ENCODE measurements around the gene ERN2.
"Not testable (repeated sequence)": the region's sequence is repeated elsewhere in the genome, so short reads cannot be mapped to it uniquely, and the experiment has no call there.

Gene ERN2

DNA sequence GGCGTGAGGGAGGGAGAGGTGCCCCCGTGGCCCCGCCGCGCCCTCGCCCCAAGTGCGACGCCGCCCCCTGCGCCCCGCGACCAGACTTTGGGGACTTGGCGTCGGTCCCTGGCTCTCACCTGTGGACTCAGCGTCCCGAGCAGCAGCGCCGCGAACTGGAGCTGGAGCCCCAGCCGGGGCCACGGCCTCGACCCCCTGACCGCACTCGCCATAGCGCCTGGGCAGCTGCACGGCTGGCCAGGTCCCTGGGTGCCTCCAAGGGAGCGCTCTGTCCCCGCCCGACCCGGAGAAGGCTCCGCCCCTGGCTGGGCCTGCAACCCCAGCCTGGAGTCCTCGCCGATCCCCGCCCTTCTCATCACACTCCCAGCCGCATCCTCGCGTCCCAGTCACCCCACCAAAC lies at the start of gene ERN2:
Gene ERN2 (minus strand): TSS at position 247 of the 400 bp plus-strand sequence. CDS start 35 bp downstream, at position 212.
- no peak for DNase-seq (ENCODE audit: extremely low read depth in 1 of 2, low read depth in 1 of 2)

DNA sequence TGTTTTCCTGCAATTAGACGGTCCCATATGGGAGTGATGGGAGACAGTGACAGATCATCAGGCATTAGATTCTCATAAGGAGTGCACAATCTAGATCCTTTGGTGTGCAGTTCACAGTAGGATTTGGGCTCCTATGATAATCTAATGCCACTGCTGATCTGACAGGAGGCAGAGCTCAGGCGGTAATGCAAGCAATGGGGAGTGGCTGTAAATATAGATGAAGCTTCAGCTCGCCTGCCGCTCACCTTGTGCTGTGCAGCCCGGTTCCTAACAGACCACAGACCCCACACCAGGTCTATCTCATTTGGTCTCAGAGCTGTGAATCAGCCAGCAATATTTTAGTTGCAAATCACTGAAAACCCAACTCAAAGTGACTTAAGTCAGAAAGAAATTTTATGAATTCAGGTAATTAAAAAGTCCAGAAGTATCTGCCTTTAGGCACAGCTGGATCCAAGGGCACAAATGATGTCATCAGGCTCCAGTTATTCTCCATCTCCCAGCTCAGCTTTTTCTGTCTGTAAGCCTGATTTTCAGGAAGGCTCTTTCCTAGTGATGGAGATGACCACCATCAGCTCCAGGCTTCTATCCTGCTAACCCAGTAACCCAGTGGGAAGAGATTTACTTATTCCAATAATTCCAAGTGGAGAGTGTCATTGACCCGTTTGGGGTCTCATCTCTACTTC lies 45.1 kb upstream of the ERN2 start:
- DNase-seq (ENCODE audit: extremely low read depth in 1 of 2, low read depth in 1 of 2): no peak

DNA sequence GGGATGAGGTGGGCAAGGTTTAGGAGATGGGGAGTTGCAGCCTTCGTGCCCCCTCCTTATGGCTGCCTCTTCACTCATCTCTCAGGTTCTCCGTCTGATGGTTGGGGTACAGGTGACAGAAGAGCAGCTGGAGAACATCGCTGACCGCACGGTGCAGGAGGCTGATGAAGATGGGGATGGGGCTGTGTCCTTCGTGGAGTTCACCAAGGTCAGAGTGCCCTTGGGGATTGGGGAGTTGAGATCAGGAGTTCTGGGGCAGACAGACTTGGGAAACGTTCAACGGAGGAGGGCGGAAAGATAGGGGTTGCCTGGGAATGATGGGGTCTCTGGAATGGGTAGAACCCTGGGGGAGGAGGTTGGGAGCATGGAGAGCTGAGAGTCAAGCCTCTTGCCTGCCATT lies 44.1 kb upstream of the ERN2 start:
- DNase-seq (ENCODE audit: extremely low read depth in 1 of 2, low read depth in 1 of 2): no peak

DNA sequence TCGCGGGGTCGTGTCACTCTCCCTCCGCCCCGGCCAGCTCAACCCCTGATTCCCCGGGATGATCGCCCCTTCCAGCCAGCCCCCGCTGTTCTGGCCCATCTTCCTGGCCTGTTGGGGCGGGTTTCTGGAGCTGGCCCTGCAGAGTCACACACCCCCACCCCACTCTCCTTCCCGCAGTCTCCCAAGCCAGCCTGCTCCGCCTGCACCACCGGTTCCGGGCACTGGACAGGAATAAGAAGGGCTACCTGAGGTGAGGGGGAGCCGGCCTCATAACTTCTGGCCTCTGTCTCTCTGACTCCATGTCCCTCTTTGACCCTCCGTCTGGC lies 42.4 kb upstream of the ERN2 start:
- no peak for DNase-seq (ENCODE audit: extremely low read depth in 1 of 2, low read depth in 1 of 2)

DNA sequence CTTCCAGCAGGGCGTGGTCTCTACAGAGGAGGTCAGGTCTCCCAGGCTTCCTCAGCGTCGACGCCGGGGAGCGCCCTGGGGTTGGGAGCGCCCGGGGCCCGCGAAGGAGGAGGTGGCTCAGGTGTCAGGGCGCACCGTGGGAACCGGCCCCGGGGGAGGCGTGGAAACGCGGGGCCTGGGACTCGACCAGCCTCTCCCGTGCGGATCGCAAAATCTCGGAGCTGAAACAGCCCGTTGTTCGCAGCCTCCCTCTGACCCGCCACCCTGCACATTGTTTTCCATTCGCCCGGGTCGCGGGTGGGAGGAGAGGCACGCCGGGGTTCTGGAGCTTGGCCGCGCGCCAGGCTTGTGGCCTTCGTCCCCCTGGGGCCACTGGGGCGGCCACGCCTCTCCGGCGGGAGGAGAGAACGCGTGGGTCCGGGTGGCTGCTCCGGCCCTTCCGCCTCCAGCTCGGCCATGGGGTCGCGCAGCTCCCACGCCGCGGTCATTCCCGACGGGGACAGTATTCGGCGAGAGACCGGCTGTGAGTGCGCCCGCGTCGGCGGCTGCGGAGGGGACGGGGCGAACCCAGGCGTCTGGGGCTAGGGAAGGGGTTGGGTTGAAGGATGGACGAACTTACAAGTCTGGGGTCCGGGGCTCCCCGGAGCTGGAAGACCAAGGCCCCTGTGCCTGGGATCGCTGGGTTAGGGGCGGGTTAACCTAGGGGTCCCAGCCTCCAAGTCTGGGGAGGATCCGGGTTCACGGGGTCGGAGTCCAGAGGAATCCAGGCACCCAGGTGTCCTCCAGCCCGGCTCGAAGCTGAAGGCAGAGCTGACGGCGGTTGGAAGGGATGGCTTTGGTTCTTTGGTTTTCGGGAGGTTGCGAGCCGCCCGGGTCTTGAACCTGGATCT lies 41.8 kb upstream of the ERN2 start, which contains the start of gene CHP2:
Gene CHP2 (plus strand): TSS at position 433 of the 890 bp plus-strand sequence. CDS start 24 bp downstream, at position 457.
- DNase-seq (ENCODE audit: extremely low read depth in 1 of 2, low read depth in 1 of 2): no peak

DNA sequence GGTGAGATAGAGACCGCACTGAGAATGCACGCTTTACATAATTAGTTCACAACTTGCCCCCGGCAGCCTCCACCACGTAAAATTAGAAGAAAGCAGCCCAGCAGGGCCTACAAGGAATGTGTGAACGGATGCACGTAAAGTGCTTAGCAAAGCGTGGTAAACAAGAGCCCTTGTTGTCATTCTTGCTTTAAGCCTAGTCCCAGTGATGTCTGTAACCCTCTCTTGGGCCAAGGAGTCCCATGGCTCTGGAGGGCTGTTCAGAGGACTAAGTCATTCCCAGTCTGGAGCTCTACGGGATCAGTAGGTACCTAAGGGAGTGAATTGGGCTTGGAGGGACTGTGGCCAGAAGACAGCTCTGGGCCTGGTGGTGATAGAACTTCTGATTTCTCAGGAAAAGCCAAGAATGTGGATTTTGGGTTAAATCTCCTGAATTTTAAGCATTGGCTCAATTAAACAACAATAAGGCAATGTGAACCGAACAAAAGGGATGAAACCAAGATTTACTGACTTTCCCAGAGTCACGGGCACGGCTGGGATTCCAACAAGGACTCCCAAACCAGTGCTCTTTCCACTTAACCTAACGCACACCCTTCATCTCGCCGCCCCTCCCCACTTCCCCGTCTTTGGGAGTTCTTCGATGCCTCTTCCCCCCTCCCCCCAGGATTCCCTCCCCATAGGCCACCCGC lies 41.0 kb upstream of the ERN2 start:
- no peak for DNase-seq (ENCODE audit: extremely low read depth in 1 of 2, low read depth in 1 of 2)

DNA sequence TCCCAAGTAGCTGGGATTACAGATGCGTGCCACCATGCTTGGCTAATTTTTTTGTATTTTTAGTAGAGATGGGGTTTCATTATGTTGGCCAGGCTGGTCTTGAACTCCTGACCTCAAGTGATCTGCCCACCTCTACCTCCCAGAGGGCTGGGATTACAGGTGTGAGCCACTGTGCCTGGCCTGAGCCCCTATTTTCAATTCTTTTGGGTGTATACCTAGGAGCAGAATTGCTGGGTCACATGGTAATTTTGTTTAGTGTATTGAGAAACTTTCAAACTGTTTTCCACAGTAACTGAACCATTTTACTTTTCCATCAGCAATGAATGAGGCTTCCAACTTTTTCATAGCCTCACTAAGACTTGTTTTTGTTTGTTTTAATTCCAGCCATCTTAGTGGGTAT lies 38.0 kb upstream of the ERN2 start:
- not testable (repeated sequence) for DNase-seq (ENCODE audit: extremely low read depth in 1 of 2, low read depth in 1 of 2)

DNA sequence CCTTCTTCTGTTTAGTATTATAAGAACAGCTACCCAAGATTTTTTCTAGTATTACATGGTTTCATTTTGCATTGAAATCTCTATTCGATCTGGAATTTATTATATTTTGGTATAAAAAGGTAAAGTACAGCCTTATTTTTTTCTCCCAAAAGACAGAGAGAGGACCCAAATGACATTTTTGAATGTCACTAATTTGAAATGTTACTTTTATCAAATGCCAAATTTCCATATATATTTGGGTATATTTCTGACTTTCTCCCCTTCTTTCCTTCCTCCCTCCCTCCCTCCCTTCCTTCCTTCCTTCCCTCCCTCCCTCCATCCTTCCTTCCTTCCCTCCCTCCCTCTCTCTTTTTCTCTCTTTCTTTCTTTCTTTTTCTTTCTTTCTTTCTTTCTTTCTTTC lies 35.6 kb upstream of the ERN2 start:
- no peak for DNase-seq (ENCODE audit: extremely low read depth in 1 of 2, low read depth in 1 of 2)

DNA sequence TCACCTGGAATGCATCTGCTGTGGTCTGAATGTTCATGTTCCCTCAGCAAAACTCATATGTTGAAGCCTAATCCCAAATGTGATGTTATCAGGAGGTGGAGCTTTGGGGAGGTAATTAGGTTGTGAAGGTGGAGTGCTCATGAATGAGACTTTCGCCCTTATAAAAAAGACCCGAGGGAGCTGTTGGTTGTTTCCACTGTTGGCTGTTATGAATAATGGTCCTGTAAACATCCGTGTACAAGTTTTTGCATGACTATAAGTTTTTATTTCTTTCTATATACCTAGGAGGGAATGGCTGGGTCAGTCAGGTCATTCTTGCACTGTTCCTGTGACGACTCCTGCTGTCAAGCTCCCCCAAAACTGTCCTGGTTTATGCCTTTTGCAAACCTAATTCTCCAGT lies 32.2 kb upstream of the ERN2 start:
- no peak for DNase-seq (ENCODE audit: extremely low read depth in 1 of 2, low read depth in 1 of 2)

DNA sequence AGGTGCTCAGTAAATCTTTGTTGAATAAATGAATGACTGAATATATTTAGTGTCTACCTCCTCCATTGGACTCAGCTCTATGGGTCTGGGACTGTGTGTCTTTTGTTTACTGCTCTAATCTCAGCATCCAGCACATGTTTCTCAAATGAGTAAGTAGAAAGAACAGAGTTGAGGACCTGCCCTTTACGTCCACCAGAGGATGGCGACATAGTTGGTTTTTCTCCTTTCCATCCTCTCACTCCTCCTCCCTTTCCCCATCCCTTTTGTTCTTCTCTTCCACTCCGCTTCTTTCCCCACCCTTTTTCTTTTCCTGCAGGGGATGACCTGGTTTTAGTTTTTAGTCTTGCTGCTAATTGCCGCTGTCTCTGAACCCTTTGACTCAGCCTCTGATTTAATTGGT lies 29.7 kb upstream of the ERN2 start:
- DNase-seq (ENCODE audit: extremely low read depth in 1 of 2, low read depth in 1 of 2): no peak

DNA sequence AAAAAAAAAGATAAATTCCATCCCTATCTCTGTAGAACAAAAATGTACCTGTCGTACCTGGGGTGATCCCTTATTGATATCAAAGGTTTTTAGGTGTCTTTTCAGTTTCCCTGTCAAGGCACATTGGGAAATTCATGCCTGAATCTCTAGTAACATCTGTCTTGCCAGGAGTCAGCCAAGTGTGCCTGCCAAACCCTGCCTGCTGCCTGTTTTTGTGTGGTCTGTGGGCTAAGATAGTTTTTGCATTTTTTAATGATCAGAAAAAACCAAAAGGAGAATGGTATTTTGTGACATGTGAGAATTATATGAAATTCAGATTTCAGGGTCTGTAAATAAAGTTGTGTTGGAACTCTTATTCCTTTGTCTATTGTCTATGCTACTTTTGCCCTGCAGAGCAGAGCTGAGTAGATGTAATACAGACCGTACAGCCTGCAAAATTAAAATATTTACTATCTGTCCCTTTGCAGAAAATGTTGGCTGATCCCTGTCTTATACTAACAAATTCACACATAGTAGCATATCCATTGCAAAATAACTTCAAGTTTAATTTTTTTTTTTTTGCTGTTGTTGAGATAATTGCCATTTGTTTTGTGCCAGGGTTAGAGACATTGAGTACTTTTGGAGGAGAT lies 28.8 kb upstream of the ERN2 start:
- DNase-seq (ENCODE audit: extremely low read depth in 1 of 2, low read depth in 1 of 2): no peak

DNA sequence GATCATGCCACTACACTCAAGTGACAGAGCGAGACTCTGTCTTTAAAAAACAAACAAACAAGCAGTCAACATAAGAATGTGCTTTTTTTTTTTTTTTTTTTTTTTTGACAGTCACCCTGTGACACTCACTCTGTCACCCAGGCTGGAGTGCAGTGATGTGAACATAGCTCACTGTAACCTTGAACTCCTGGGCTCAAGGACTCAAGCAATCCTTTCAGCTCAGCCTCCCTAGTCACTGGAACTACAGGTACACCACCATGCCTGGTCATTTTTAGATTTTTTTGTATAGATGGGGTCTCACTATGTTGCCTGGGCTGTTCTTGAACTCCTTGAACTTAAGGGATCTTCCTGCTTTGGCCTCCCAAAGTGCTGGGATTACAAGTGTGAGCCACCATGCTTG lies 26.5 kb upstream of the ERN2 start:
- DNase-seq (ENCODE audit: extremely low read depth in 1 of 2, low read depth in 1 of 2): no peak

DNA sequence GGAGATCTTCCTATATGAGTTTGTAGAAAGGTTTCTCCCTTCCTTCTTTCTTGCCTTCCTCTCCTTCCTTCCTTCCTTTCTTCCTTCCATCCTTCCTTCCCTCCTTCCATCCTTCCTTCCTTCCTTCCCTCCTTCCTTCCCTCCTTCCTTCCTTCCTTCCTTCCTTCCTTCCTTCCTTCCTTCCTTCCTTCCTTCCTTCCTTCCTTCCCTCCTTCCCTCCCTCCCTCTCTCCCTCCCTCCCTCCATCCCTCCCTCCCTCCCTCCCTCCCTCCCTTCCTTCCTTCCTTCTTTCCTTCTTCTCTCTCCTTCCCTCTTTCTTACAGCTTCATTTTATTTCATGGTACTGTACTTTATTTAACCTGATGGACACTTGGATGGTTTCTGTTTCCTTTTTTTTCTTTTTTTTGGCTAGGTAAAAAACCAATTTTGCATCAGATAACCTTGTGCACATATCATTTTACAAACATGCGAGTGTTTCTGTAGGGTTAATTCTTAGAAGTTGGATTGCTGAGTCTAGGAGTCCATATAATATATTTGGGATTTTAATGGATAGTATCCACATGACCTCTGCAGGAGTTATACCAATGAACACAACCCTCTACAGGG lies 24.5 kb upstream of the ERN2 start:
- not testable (repeated sequence) for DNase-seq (ENCODE audit: extremely low read depth in 1 of 2, low read depth in 1 of 2)

DNA sequence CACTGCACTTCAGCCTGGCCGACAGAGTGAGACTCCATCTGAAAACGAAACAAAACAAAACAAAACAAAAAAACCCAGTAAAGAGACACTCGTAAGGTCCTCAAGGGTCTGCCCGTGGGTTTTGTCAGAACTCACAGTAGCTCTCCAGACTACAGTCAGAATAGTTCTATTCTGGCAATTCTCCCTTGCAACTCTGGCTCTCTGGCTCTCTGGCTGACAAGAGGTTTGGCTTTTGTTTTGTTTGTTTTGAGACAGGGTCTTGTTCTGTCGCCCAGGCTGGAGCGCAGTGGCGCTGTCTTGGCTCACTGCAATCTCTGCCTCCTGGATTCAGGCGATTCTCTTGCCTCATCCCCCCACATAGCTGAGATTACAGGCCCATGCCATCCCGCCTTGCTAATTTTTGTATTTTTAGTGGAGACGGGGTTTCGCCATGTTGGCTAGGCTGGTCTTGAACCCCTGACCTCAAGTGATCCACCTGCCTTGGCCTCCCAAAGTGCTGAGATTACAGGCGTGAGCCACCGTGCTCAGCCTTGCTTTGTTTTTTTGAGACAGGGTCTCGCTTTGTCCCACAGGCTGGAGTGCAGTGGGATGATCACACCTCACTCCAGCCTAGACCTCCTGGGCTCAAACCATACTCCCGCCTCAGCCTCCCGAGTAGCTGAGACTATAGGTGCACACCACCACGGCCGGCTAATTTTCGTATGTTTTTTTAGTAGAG lies 21.3 kb upstream of the ERN2 start:
- DNase-seq (ENCODE audit: extremely low read depth in 1 of 2, low read depth in 1 of 2): no peak

DNA sequence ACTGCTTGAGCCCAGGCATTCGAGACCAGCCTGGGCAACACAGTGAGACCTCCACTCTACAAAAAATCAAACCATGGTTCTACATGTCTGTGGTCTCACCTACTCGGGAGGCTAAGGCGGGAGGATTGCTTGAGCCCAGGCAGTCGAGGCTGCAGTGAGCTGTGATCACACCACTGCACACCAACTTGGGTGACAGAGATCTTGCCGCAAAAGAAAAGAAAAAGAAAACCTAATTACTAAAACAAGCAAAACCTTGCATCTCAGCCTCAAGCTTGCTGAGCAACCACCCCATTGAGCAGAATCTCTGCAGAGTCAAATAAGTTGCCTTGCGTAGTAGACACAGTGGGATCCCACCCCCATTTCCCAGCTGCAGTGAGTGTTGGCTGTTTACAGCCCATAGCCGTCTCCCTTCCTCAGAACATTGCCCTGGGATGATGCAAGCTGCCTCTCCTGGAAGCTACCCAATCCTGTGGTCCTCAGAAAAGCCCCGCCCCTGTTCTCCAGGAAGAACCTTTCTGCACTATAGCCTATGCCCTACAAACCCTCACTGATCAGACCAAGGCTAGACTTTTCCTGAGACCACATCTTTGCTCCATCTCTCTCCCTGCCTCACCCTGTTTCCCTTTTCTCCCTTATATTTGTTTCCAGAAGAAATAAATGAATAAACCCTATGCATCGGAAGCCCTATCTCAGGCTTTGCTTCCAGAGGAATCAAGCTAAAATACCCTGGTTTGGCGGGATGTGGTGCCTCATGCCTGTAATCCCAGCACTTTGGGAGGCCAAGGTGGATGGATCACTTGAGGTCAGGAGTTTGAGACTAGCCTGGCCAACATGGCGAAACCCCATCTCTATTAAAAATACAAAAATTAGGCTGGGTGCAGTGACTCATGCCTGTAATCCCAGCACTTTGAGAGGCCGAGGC lies 16.7 kb upstream of the ERN2 start:
- no peak for DNase-seq (ENCODE audit: extremely low read depth in 1 of 2, low read depth in 1 of 2)

DNA sequence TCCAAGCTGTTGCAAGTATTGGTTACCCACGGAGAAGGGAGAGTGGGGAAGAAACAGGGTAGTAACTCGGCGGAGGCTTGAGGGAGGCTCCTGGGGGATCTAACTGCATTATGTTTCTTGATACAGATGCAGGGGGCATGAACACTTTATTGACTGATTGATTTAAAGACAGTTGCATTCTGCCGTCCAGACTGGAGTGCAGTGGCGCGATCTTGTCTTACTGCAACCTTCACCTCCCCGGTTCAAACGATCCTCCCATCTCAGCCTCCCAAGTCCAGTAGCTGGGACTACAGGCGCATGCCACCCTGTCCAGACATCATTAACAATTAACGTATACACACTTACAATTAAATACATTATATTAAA lies 15.1 kb upstream of the ERN2 start:
- DNase-seq (ENCODE audit: extremely low read depth in 1 of 2, low read depth in 1 of 2): no peak

DNA sequence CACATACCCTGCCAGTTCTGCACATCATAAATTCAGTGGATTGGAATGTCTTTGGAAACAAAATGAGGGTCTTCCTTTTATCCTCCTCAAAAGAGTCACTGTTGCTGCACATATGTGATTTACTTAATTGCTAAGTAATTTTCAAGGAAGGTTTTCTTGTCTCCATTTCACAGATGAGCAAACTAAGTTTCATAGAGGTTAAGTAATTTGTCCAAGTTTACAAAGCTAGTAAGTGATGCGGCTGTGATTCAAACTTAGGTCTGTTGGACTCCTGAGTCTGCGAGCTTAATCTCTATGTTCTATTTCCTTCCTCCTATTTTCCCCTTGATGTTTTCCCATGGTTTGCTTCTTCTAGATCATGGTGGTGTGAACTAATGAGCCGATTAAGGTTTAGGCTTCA lies 13.7 kb upstream of the ERN2 start:
- no peak for DNase-seq (ENCODE audit: extremely low read depth in 1 of 2, low read depth in 1 of 2)

DNA sequence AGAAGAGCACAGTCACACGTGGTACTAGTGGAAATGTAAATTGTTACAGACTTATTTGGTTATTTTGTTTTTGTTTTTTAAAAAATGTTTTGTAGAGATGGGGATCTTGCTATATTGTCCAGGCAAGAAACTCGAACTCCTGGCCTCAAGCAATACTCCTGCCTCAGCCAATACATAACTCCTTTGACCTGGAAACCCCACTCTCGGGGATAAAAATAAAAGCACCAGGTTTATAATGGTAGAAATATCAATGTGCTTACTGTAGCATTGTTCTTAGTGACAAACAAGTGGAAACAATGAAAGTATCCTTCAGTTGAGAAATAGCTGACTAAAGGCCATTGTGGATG lies 11.7 kb upstream of the ERN2 start:
- no peak for DNase-seq (ENCODE audit: extremely low read depth in 1 of 2, low read depth in 1 of 2)

DNA sequence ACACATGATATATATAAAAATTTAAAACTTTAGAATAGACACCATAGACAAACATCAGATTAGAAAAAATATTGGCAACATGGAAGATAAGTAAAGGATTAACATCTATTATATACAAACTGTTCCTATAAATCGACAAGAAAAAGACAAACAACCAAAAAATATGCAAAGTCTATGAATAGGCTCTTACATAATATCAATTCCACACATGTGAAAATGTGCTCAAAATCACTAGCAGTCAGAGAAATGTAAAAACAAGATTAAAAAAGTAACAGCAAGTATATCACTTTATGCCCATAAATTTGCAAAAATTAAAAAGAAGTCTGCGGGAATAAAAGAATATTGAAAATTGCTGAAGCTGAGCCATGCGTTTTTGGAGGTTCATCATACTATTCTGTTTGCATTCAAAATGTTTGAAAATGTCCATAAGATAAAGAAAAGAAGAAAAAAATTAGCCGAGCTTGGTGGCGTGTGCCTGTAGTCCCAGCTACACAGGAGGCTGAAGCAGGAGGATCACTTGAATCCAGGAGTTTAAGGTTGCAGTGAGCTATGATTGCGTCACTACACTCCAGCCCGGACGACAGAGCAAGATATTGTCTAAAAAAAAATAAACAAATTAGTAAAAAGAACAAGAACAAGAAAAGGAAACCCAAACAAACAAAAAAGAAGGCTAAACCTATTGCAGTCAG lies 11.2 kb upstream of the ERN2 start:
- no peak for DNase-seq (ENCODE audit: extremely low read depth in 1 of 2, low read depth in 1 of 2)
